HPDE6-E6E7 (cell line): Measurements from ENCODE around the gene NAA15.
"Not testable (repeated sequence)": the region's sequence is repeated elsewhere in the genome, so short reads cannot be mapped to it uniquely, and the experiment has no call there.

Source experiments
- DNase-seq: peaks from one replicate; pipeline ENCODE4 v3.0.0; 2011; ENCODE audit warnings: missing footprints; ENCODE audit errors: extremely low spot score

The NAA15 gene

GRCh38 chr4:139297001-139297410, 4.3 kb upstream of the NAA15 start:
- DNase-seq = no peak

GRCh38 chr4:139299536-139299935, 1.8 kb upstream of the NAA15 start:
- no peak for DNase-seq

GRCh38 chr4:139300431-139301112, 733 bp upstream of the NAA15 start:
- DNase-seq = no peak

DNA sequence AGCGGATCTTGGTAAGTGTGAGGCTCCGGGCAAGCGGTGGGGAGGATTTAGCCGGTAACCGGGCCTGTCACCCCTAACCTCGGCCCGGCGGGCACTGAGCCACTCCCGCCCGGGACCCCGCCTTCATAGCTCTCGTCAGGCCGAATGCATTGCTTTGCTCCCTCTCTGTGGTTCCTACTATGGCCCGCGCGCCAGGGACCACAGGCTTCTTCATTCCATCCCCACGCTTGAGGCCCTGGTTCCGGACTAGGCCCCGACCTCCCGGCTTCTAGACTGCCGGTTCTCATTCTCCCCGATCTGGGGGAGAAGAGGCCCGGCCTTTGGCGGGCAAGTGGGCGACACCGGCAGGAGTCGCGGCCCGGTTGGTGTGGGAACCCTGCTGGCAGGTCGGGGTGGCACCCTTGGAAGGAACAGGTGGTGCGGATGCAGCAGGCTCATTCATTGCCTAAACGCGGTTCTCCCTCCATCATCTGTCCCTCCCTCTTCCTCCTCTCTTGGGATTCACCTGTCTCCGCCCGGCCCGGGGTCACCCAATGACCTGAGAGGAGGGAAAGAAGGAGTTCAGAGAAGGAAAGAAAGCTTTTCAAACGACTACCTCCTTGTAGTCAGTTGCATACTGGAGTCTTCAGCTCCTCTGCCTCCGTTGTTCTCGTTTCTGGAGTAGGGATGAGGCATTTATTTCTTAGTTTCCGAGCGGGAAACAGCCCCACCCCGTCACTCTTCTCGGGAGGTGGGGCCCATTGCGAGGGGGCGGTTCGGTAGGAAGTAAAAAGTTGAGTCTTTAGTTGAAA, 711 bp downstream of the NAA15 start, which contains the start of gene NDUFC1:
TSS of gene NDUFC1 (minus strand) at position 657 of the 791 bp plus-strand sequence. CDS start 6,679 bp downstream, outside the sequence.
- peak; percentile 54 for DNase-seq

DNA sequence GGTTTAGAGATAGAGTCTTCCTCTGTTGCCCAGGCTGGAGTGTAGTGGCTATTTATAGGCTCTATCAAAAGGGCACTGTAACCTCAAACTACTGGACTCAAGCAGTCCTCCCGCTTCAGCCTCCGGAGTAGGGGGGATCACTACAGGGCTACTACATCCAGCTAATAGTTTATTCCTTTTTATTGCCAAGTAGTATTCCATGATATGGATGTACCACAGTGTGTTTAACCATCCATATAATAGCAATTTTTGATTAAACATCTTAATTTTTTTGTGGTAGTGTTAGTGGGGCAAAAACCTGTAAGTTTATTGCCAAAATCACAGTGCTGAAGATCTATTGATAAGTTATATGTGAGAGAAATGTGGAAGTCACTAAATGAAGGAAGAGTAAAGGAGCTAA, 3.6 kb downstream of the NAA15 start:
- DNase-seq = no peak

GRCh38 chr4:139311909-139312308, 10.6 kb downstream of the NAA15 start:
- DNase-seq = no peak

DNA sequence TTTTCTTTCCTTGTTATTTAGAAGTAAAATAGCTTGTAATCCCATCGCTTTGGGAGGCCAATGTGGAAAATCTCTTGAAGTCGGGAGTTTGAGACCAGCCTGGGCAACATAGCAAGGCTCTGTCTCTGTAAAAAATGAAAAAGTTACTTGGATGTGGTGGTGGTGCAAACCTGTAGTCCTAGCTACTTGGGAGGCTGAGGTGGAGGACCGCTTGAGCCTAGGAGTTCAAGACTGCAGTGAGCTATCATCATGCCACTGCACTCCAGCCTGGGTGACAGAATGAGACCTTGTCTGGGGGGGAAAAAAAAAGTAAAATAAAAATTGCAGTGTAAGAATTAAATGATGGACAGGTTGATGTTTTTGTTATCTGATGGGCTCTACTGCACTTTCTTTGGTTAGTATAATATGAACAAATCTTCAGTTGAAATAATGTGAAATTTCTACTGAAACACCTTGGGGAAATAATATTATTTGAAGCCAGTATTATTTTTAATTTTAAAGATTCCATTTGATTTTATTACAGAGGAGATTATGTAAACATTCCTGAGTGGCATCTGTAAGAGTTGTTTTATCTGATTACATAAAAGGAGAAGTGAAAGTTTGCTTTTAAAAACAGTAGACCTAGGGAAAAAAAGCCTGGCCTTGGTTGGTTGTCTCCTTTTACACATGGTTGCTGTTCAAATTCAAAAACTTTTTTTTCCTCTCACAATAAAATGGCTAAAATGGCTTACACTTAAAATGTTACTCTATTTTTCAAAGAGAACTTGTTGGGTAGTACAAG, 11.4 kb downstream of the NAA15 start:
- no peak for DNase-seq

- DNase-seq = not testable (repeated sequence)
Observed at GRCh38 chr4:139313414-139313813, 12.1 kb downstream of the NAA15 start.

GRCh38 chr4:139314047-139314800, 12.9 kb downstream of the NAA15 start:
- DNase-seq = no peak

GRCh38 chr4:139315221-139315675, 13.9 kb downstream of the NAA15 start:
- DNase-seq = no peak

DNA sequence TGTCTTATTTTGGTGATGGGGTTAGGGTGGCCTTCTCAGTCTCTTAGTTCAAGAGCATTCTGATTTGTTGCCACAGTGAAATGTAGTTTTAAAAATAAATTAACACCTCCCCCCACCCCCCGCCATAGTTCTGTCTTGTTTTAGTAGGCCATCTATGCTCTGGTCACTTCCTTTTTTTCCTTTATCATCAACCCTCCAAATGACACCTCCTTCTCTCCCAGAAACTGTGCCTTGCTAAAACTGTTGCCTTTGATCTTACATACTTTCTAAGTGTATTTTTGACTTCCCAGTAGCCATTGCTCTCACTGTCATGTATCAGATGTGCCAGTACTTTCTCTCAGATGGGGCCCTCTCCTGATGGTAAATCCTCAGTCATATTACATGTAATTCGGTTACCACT, 15.4 kb downstream of the NAA15 start:
- no peak for DNase-seq

DNA sequence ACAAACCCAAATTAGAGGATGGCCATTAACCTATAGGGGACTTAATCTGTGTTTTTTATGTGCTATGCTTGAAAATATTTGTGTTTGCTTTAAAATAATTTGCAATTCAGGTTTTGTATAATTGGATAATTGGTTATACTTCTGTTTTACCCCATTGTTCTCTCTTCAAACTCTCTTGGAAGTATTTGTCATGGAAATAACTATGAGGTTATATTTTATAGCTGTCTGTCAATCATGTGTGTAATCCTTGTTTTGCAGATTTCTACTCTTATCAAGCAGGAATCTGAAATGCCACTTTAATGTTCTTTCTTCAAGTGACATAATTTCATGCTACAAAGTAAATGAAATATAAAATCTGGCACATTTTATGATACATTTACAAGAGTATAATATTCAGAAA, 16.3 kb downstream of the NAA15 start:
- no peak for DNase-seq

DNA sequence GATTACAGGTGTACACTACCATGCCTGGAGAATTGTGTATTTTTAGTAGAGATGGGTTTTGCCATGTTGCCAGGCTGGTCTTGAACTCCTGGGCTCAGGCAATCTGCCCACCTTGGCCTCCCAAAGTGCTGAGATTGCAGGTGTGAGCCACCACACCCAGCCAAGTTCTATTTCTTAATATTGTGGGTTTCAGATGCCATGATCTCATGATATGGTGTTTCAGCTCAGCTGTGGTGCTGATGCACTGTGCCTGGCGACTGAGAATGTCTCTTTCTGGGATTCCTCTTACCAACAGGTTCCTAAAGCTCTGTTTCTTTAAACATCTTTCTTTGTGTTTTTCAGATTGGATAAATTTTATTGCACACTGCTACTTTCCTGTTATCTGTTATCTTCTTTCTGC, 18.3 kb downstream of the NAA15 start:
- no peak for DNase-seq

DNA sequence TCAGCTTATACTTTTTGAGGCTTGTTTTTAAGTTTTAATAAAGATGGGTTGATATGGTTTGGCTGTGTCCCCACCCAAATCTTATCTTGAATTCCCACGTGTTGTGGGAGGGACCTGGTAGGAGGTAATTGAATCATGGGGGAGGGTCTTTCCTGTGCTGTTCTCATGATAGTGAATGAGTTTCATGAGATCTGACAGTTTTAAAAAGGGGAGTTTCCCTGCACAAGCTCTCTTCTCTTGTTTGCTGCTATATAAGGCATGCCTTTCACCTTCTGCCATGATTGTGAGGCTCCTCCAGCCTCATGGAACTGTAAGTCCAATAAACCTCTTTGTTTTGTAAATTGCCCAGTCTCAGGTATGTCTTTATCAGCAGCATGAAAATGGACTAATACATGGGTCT, 20.8 kb downstream of the NAA15 start:
- DNase-seq = not testable (repeated sequence)

DNA sequence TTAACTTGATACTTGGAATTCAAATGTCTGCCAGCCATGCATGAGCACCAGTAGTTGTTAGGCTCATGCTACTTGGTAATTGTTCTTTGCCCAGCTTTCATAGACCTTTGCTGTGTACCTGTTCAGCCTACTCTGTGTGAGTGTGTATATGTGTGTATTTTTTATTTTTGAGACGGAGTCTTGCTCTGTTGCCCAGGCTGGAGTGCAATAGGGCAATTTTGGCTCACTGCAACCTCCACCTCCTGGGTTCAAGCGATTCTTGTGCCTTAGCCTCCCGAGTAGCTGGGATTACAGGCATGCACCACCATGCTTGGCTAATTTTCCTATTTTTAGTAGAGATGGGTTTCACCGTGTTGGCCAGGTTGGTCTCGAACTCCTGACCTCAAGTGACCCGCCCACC, 21.2 kb downstream of the NAA15 start:
- not testable (repeated sequence) for DNase-seq

DNA sequence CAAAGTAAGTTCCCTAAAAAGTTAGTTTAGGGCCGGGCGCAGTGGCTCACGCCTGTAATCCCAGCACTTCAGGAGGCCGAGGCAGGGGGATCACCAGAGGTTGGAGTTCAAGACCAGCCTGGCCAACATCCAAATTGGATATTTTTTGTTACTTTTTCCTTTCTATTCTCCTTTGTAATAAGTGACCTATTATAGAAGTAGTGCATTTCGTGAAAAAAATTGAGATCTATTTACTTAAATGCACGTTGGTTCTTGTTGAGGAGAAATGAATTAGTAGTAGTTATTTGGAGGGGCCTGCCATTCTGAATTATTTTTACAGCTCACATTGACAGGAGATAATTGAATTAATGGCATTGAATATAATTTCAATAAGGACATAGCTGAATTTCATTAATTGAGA, 23.3 kb downstream of the NAA15 start:
- DNase-seq = no peak

DNA sequence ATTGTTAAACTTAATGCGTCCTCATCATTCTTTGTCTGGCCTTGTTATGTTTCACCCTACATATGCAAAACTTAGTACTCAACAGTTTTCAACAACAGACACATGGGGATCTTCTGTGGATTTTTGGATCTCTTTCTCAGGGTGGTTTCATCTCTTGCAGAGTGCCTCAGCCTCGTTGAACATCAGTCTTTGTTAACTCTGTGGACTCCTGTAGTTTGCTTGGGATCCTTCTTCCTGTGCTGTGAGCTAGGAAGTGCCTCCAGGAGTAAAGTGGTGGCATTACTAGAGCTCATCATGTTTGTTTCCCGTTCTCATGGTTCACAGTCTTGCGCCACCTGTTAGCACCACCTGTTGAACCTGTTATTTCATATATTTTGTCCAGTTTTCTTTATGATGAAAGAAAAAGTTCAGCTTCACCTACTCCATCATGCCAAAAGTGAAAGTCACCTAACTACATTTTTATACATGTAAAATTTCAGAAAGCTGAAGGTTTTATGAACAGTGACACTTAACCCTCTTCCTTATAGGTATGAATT, 28.4 kb downstream of the NAA15 start:
- peak; percentile 3 for DNase-seq

DNA sequence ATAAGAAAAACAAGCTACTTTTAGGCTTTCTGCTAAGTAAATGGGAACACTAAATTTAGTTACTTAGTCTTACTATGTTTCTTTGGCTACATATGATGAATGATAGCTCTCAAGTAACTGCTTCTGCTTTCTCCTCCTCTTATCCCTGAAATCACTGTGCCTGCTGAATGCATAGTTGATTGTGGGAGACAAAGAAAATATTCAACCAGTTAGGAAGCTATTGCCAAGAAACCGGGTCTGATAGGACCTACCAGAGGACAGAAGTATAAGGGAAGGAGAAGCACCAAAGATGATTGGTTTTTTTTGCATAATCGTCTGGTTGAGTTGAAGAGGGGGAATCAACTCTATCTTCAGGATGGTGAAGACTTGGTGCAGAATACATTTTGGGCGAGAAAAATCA, 29.0 kb downstream of the NAA15 start:
- DNase-seq = no peak

DNA sequence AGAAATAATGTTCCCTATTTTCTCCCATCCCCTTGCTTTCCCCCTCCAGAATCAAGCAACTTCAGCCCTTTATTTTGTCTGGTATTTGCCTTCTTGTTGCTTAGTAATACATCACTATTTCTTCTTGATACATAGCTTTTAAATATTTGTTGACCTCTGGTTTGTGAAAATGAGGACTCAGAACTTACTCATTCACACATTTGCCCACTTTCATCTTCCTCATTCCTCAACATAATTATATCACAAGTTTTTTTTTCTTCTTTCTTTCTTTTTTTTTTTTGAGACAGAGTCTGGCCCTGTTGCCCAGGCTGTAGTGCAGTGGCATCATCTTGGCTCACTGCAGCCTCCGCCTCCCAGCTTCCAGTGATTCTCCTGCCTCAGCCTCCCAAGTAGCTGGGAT, 29.9 kb downstream of the NAA15 start:
- DNase-seq = peak; percentile 17

DNA sequence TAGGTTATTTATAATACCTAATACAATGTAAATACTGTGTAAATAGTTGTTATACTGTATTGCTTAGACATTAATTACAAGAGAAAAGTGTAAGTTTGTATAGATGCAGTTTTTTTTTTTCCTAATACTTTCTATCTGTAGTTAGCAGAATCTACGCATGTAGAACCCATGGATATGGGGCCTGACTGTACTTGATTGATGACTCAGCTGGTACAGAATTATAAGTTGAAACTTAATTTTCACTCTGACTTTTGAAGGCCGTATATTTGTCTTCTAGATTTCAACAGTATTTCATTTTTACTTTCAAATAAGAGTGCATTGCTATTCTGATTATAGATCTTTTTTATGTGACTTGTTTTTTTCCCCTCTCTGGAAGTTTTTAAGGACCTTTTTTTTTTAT, 31.7 kb downstream of the NAA15 start:
- DNase-seq = peak; percentile 22

- DNase-seq = no peak
Observed at GRCh38 chr4:139337612-139338011, 36.3 kb downstream of the NAA15 start.
